ENCODE data around the gene YJEFN3.
A peak's percentile ranks its signal among the peaks of the same experiment; 100 is the strongest.

Gene YJEFN3

DNA sequence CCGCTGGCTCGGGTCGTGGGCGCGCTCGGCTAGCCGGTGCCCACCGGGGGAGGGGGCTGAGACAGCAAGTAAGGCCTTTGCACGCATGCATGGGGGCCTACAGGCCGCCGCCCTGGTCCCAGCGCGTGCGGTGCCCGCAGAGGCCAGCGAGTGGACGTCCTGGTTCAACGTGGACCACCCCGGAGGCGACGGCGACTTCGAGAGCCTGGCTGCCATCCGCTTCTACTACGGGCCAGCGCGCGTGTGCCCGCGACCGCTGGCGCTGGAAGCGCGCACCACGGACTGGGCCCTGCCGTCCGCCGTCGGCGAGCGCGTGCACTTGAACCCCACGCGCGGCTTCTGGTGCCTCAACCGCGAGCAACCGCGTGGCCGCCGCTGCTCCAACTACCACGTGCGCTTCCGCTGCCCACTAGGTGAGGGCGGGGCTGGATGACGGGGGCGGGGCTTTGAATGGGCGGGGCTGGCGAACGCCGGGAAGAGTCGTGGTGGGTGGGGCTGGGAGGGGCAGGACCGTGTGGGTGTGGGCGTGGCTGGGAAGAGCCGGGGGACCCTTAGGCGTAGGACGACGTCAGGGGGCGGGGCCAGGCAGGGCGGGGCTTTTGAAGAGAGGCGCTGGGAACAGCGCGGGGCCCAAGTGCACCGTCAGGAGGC is 11.5 kb downstream of the YJEFN3 start:
- peak; percentile 57 for DNase-seq

GRCh38 chr19:19540715-19541515 is 12.2 kb downstream of the YJEFN3 start:
- DNase-seq = peak; percentile 33

DNA sequence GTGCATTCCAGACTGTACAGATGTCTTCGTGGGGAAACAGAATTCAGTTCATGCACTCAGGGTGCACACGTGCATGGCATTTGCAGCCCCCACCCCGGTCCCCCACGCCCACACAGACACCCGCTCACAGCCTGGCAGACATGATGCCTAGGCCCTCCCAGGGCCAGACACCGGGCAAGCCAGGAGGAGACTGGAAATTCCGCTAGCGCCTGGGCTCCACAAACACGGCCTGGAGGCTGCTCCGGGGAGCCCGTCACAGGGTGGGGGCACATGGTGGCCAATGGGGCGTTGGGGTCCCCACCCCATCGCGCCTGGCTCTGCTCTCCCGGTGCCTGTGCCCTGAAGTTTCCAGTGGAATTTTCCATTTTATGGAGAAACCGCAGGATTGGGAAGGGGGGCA is 12.9 kb downstream of the YJEFN3 start:
- DNase-seq = no peak

DNA sequence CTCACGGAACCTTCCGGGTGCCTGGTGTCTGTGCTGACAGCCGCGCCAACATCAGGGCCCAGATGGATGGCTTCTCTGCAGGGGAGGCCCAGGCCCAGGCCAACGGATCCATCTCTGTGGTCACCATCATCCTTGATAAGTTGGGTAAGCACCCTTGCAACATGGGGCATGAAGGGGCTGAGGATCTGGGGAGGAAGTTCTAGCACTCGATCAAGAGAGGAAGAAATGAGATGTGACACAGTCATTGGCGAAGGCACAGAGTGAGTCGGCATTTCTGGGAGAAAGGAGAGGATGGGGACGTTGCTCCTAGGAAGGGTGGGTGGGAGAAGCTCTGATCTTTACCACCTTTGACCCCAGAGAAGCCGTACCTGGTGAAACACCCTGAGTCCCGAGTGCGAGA is 13.8 kb downstream of the YJEFN3 start:
- DNase-seq = no peak

DNA sequence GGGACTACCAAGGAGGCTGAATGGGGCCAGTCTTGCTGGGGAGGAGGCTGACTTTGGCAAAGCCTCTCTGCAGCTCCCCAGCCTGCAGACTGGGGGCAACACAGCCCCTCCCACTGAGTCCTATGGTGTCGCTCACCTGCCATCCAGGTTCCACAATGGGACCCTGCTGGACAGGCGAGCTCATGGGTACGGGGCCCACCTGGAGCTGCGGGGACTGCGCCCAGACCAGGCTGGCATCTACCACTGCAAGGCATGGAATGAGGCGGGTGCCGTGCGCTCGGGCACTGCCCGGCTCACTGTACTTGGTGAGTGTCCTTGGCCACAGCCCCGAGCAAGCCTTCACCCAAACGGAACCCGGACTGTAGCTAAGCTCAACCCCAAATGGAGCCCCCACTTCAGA is 14.4 kb downstream of the YJEFN3 start:
- no peak for DNase-seq

DNA sequence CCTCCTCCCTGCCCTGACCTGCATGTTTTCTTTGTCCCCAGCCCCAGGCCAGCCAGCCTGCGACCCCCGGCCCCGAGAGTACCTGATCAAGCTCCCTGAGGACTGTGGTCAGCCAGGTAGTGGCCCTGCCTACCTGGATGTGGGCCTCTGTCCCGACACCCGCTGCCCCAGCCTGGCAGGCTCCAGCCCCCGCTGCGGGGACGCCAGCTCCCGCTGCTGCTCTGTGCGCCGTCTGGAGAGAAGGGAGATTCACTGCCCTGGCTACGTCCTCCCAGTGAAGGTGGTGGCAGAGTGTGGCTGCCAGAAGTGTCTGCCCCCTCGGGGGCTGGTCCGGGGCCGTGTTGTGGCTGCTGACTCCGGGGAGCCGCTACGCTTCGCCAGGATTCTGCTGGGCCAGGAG is 14.9 kb downstream of the YJEFN3 start:
- DNase-seq = no peak

DNA sequence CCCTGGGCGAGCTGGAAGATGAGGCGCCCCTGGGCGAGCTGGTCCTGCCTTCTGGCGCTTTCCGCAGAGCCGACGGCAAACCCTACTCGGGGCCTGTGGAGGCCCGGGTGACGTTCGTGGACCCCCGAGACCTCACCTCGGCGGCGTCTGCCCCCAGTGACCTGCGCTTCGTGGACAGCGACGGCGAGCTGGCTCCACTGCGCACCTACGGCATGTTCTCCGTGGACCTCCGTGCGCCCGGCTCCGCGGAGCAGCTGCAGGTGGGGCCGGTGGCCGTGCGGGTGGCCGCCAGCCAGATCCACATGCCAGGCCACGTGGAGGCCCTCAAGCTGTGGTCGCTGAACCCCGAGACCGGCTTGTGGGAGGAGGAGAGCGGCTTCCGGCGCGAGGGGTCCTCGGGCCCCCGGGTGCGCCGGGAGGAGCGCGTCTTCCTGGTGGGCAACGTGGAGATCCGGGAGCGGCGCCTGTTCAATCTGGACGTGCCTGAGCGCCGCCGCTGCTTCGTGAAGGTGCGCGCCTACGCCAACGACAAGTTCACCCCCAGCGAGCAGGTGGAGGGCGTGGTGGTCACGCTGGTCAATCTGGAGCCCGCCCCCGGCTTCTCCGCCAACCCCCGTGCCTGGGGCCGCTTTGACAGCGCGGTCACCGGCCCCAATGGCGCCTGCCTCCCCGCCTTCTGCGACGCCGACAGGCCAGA is 15.7 kb downstream of the YJEFN3 start:
- no peak for DNase-seq

DNA sequence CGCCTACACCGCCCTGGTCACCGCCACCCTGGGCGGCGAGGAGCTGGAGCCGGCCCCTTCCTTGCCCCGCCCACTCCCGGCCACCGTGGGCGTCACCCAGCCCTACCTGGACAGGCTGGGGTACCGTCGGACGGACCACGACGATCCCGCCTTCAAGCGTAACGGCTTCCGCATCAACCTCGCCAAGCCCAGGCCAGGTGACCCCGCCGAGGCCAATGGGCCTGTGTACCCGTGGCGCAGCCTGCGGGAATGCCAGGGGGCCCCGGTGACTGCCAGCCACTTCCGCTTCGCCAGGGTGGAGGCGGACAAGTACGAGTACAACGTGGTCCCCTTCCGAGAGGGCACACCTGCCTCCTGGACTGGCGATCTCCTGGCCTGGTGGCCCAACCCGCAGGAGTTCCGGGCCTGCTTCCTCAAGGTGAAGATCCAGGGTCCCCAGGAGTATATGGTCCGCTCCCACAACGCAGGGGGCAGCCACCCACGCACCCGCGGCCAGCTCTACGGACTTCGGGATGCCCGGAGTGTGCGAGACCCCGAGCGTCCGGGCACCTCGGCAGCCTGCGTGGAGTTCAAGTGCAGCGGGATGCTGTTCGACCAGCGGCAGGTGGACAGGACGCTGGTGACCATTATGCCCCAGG is 16.4 kb downstream of the YJEFN3 start:
- DNase-seq = no peak

DNA sequence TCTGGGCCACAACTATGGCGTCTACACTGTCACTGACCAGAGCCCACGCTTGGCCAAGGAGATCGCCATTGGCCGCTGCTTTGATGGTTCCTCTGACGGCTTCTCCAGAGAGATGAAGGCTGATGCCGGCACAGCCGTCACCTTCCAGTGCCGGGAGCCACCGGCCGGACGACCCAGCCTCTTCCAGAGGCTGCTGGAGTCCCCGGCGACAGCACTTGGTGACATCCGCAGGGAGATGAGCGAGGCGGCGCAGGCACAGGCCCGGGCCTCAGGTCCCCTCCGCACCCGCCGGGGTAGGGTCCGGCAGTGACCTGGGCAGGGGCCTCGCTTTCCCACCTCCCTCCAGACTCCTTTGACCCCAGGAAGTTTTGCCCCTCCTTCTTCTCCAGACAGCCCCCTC is 17.0 kb downstream of the YJEFN3 start:
- no peak for DNase-seq

DNA sequence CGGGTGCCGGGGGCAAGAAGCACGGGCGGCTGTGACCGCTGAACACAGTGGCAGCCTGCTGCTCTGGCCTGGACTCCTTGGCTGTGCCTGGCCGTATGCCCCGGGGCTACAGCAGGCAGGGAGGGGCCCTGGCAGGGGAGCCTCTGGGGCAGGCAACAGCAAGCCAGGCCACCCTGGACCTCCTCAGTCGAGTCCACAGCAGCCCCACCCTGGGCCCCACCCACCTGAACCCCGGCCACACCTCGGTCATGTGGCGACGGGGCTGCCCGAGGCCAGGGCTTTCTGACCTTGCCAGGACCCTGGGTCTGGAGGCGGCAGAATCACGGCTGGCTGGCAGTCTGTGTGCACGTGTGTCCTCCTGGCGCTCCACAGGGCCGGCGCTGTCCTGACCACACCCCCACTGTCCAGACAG is 18.0 kb downstream of the YJEFN3 start:
- DNase-seq = no peak

DNA sequence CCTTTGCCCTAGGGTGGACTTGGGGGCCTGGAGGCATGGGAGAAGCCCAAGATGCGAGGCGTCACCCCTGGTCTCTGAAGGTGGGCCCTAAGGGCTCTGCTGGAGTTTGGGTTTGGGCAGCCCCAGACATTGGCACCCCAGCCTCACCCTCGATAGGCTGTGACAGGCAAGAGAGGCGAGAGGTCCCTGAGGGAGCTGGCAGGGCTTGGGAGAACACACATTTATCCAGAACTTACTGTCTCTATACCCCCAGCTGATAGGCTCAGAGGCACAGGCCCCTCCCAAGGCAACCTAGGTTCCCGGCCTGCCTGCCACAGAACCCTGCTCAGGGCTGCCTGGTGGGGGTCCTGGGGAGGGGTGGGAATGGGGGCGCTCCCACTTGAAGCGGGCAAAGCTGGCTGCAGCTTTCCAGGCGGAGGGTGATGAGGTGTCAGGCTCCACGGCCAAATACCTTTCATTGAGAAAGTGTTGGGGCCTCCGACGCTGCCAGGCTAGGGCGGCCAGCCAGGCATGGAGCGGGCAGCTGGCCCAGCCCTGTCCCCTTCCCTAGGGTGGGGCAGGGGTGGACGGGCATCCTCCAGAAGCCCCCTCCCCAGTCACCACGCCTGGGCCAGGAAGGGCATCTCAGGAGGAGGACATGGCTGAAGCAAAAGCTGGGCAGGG is 19.1 kb downstream of the YJEFN3 start:
- no peak for DNase-seq

DNA sequence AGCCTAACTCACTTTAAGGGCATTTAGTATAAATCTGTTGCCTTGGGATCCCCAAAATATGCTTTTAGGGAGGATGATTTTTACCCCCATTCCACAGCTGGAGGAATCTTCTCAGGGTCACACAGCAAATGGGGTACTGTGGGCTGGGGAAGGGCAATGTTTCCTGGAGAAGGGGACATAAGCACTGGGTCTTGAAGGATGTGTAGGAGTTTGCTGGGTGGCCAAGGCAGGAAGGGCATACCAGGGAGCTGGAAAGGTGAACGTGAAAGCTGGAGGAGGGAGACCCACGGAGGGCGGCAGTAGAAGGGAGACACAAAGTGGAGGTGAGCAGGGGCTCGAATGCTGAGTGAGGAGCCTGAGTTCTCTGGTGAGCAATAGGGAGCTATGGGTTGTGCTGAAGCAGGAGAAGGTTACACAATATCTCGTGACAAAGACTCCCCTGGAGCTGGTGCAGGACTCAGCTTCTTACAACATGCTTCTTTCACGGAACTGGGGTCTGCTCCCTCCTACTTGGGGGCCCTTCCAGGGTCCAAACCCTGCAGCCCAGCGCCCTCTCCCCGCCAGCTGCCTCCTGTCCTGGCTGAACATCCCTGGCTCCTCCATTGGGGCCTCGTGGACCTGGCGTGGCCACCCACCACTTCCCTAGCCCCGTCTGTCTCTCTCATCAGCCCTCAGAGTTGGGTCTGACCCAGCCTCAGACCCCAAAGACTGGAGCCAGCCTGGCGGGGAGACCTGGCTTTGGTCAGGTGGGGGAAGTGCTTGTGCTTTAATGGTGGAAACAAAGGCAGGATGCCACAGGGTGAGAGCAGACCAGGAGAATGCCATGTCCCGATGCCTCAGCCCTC is 20.4 kb downstream of the YJEFN3 start:
- DNase-seq = peak; percentile 27

- no peak for DNase-seq
These were observed 21.2 kb downstream of the YJEFN3 start for GRCh38 chr19:19549804-19550464.

DNA sequence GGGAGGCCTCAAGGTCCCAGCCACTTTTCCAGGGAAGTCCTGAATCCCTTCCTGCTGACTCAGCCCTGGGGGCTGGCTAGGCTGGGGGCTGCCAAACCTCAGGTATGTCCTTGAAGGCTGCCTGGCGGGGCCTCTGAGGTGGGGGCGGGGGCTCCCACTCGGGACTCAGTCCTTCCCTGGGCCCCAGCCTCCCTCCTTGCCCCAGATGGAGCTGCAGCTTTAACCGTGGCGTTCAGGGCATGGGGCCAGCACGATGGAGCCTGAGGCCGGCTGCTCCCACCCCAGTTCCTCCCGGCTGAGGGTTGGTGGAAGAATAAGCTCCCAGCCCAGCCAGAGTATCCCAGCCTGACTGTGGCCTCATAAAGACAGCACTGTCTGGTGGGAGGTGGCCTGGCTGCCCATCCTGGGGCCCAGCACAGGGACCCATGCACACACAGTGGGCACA is 21.8 kb downstream of the YJEFN3 start:
- DNase-seq = peak; percentile 94

DNA sequence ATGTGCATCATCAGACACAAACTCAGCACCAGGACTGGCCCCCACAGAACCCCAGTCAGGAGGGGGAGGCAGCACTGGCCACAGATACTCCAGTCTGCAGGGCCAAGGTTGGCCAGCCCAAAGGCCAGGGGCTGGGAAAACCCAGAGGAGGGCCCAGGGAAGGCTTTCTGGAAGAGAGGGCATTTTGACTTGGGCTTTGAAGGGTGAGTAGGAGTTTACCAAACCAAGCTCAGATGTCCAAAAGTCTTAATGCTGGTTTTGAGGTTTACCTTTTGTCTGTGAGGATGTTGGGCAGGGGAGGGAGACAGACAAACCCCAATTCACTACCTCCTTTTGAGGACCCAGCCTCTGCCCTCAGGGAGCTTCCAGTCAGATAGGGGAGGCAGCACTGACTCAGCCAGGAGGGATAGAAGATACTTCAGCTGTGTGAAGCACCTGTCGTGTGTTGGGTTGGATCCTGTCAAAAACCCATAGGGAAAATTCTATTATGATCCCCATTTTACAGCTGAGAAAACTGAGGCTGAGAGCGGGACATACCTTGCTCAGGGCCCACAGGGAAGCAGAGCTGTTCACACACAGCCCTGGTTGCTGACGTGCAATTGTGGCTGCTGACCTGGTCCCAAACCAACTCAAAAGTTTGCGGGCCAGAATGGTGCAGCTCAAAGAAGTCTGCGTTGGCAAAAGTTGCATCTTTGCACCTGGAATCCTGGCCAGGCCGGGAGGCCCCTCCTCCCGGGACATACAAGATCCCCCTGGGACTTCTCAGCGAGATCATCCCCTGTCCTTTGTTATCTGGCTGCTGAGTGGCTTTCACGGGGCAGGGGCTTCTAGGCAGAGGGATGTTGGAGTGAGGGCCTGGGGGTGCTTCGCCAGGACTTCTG is 22.5 kb downstream of the YJEFN3 start:
- no peak for DNase-seq

DNA sequence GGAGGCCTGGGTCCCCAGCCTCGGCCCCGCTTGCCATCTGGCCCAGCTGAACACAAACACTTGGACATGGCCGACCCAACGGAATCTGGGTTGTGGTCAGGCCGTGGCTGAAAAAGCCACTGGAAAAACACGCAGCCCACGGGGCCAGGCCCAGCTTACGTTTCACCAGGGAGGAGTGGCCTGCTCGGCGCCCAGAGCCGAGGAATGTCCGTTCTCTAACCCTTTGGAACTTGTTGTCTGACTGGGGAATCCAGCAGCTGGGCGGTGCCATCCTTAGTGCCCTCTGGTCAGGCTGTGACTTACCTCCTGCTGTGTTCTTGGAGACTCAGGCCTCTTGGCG is 23.1 kb downstream of the YJEFN3 start:
- DNase-seq = peak; percentile 26

- DNase-seq = no peak
These were observed 24.1 kb downstream of the YJEFN3 start for GRCh38 chr19:19552798-19553197.

- no peak for DNase-seq
These were observed 25.0 kb downstream of the YJEFN3 start for GRCh38 chr19:19553670-19554069.

GRCh38 chr19:19554074-19555023 is 25.6 kb downstream of the YJEFN3 start:
- DNase-seq = peak; percentile 48

Measured in fibroblast of upper back skin (primary cell).